K562 (cell line): ENCODE measurements around the gene S100A6. TPM values are rescaled to one million over a fixed set of nuclear protein-coding genes. Genes with fewer than 3 reads are reported as not detected.

Experiments
- ATAC-seq: fragments of 200-7000 bp; cut with Tn5 transposase; 3 replicates; pipeline ENCODE4 v1.9.1; 2020; ENCODE audit warnings: moderate library complexity
- Bru-seq: library from RNA; stranded (reverse); fragments of 400-500 nt; gene quantifications from one replicate; lab custom pipeline; 2021; lab: Mats Ljungman, UMichigan
- BruChase-seq, 2 experiments: library from RNA; stranded (reverse); fragments of 400-500 nt; gene quantifications; one replicate each; lab custom pipeline; 2021; lab: Mats Ljungman, UMichigan
- BruUV-seq: library from RNA; stranded (reverse); fragments of 400-500 nt; replicated peaks from 2 replicates; lab custom pipeline; 2021; lab: Mats Ljungman, UMichigan
- CTCF ChIA-PET: fragments of 300-600 bp; formaldehyde crosslinking; extraction: SDS; loops from one replicate; lab custom pipeline; 2021; ENCODE audit warnings: low intra/inter-chr PET ratio; lab: Yijun Ruan, JAX
- POLR2A ChIA-PET: fragments of 300-600, 350-650 bp; sonication (Branson Sonifier 250); formaldehyde crosslinking; extraction: SDS; loops from one replicate; lab custom pipeline; 2021; ENCODE audit warnings: antibody characterized with exemption, inconsistent platforms; lab: Yijun Ruan, JAX
- DNase-seq, 4 experiments: peaks; one replicate each; pipeline versions ENCODE4 v3.0.0 to v3.0.0-alpha.2; 2011 to 2018; ENCODE audit warnings: low spot score in 3 of 4, mixed read lengths in 3 of 4; ENCODE audit errors: extremely low read depth in 1 of 4
- FAIRE-seq: peaks from 2 replicates; lab custom pipeline; 2011; peaks lifted over from hg19 to GRCh38; lab: Jason Lieb, UNC
- H2AFZ ChIP-seq: 2 replicates; pipeline ENCODE4 v1.6.0; 2011; ENCODE audit warnings: low read depth, low read length, control low read depth, inconsistent platforms
- H3K27ac ChIP-seq: fragments of 200-600 bp; 3 replicates; pipeline ENCODE4 v1.8.0; 2011; ENCODE audit warnings: low read depth, mild to moderate bottlenecking, control low read depth, inconsistent platforms, low read length, moderate library complexity, mixed read lengths; ENCODE audit errors: extremely low read depth
- H3K27me3 ChIP-seq, 2 experiments: fragments of 300-600 bp in 1 of 2; 2 replicates in 1 of 2; 3 replicates in 1 of 2; pipeline versions ENCODE4 v1.6.0 to v1.8.0; 2011; ENCODE audit warnings: inconsistent platforms in 2 of 2, low read length in 2 of 2, mild to moderate bottlenecking in 1 of 2, mixed read lengths in 1 of 2, moderate library complexity in 1 of 2; ENCODE audit not compliant: control insufficient read depth in 2 of 2, insufficient read depth in 2 of 2
- H3K36me3 ChIP-seq: fragments of 300-600 bp; 3 replicates; pipeline ENCODE4 v1.8.0; 2011; ENCODE audit warnings: mild to moderate bottlenecking, low read length, inconsistent platforms; ENCODE audit not compliant: control insufficient read depth, insufficient read depth
- H3K4me1 ChIP-seq, 2 experiments: fragments of 200-600 bp in 1 of 2; replicated peaks in 1 of 2; 2 replicates in 1 of 2; 3 replicates in 1 of 2; pipeline versions ENCODE4 v1.5.1 to v1.8.0; 2011; ENCODE audit warnings: inconsistent platforms in 2 of 2, low read length in 2 of 2, mild to moderate bottlenecking in 1 of 2, mixed read lengths in 1 of 2, moderate library complexity in 1 of 2; ENCODE audit not compliant: control insufficient read depth in 2 of 2, insufficient read depth in 2 of 2
- H3K4me2 ChIP-seq: 2 replicates; pipeline ENCODE4 v1.6.1; 2011; ENCODE audit warnings: low read length, control low read depth, inconsistent platforms, mixed read lengths; ENCODE audit not compliant: insufficient read depth
- H3K4me3 ChIP-seq: fragments of 200-600 bp; sonication (generic), shearing (Covaris generic); 2 replicates; pipeline ENCODE4 v1.5.1; 2016; ENCODE audit warnings: control low read depth, inconsistent platforms
- H3K79me2 ChIP-seq: fragments of 200-600 bp; 3 replicates; pipeline ENCODE4 v1.8.0; 2011; ENCODE audit warnings: low read length, inconsistent platforms; ENCODE audit not compliant: control insufficient read depth, insufficient read depth
- H3K9ac ChIP-seq, 2 experiments: 2 replicates each; pipeline versions ENCODE4 v1.6.0 to v1.6.1; 2011; ENCODE audit warnings: low read depth in 2 of 2, low read length in 2 of 2, control low read depth in 1 of 2, inconsistent platforms in 1 of 2, mild to moderate bottlenecking in 1 of 2, mixed read lengths in 1 of 2; ENCODE audit not compliant: insufficient read depth in 1 of 2
- H3K9me1 ChIP-seq: one replicate; pipeline ENCODE4 v1.6.0; 2011; ENCODE audit warnings: inconsistent platforms, mild to moderate bottlenecking, low read length, moderate library complexity; ENCODE audit not compliant: control insufficient read depth, insufficient read depth
- H3K9me3 ChIP-seq: replicated peaks from 2 replicates; pipeline ENCODE4 v1.5.1; 2011; ENCODE audit warnings: low read depth, low read length, inconsistent platforms; ENCODE audit not compliant: control insufficient read depth, insufficient read depth
- H4K20me1 ChIP-seq: replicated peaks from 2 replicates; pipeline ENCODE4 v1.6.1; 2011; ENCODE audit warnings: low read length, inconsistent platforms, mixed read lengths; ENCODE audit not compliant: control insufficient read depth, insufficient read depth
- ERF ChIP-seq: fragments of 450-650 bp; formaldehyde crosslinking; IDR thresholded peaks from 2 replicates; pipeline ENCODE4 v1.4.0; 2020; ENCODE audit warnings: mild to moderate bottlenecking, mixed read lengths
- RBFOX2 ChIP-seq: fragments of 200-400 bp; formaldehyde crosslinking; IDR thresholded peaks from 2 replicates; pipeline ENCODE4 v1.6.1; 2017; ENCODE audit warnings: low read depth, mild to moderate bottlenecking, low read length, moderate library complexity
- ZNF224 ChIP-seq: sonication (generic); formaldehyde crosslinking; IDR thresholded peaks from 2 replicates; pipeline ENCODE4 v1.8.0; 2022; ENCODE audit warnings: mild to moderate bottlenecking, missing genetic modification reagents
- WGBS: fragments of 100-300 bp; shearing (Covaris generic); methylation state at CpG from one replicate; pipeline ENCODE4 v1.1.6; 2016; ENCODE audit warnings: low coverage, mixed read lengths; ENCODE audit not compliant: insufficient coverage; ENCODE audit errors: missing lambda C conversion rate; 5-methylcytosine and 5-hydroxymethylcytosine counted together
- in situ Hi-C: fragments of 300-500 bp; cut with MboI; formaldehyde crosslinking; loops from 4 replicates; pipeline ENCODE4 v1.15.0; 2018; ENCODE audit warnings: inconsistent platforms, mixed read lengths
- intact Hi-C: fragments of 100-400 bp; cut with micrococcal nuclease; formaldehyde crosslinking; loops from 2 replicates; pipeline ENCODE4 v1.14.2; 2022
- long read RNA-seq, 3 experiments: library from polyadenylated mRNA in 2 of 3; library from RNA in 1 of 3; unstranded in 2 of 3; stranded (forward) in 1 of 3; transcript quantifications; one replicate each; pipeline ENCODE4 v2.0.0, GENCODE V29; 2019 to 2022
- polyA minus RNA-seq, 3 experiments: library from RNA; depleted of rRNA, polyadenylated mRNA; stranded (reverse); fragments of >200 nt; gene quantifications; 2 replicates each; pipeline ENCODE4 v1.2.3, GENCODE V29; 2011
- polyA plus RNA-seq, 8 experiments: library from polyadenylated mRNA; depleted of rRNA in 4 of 8; stranded (reverse) in 5 of 8; unstranded in 3 of 8; fragments of >200 nt; fragmentation: Nextera tagmentation in 2 of 8; fragmentation: Illumina TruSeq in 1 of 8; extraction: Ambion mirVana in 2 of 8; extraction: Trizol in 1 of 8; gene quantifications; 2 replicates each; pipeline versions ENCODE4 v1.2.1 to v1.2.3, GENCODE V29; 2011 to 2014; ENCODE audit warnings: inconsistent platforms in 1 of 8, missing spikeins in 1 of 8
- total RNA-seq, 7 experiments: library from RNA; depleted of rRNA in 6 of 7; stranded (reverse); fragments of >200 nt in 6 of 7; fragmentation: Illumina TruSeq in 2 of 7; extraction: Trizol in 2 of 7; gene quantifications; 2 replicates each; pipeline versions ENCODE4 v1.2.1 to v1.2.3, GENCODE V29; 2011 to 2021; ENCODE audit warnings: low replicate concordance in 1 of 7

S100A6 gene
- 3.2 TPM in 1 of 2 replicates, not detected in the other for total RNA-seq (2011; cell fraction: chromatin; rRNA removed; ENCODE audit: low replicate concordance)
- 3.8 and 6.2 TPM in 2 replicates for total RNA-seq (2011; cell fraction: nucleolus; rRNA removed)
- 1.9 and 3.0 TPM in 2 replicates for total RNA-seq (2011; cell fraction: nucleoplasm; rRNA removed)
- total RNA-seq (2014; rRNA removed): 14.7 and 19.1 TPM in 2 replicates
- total RNA-seq (2014; rRNA removed; fragmentation: Illumina TruSeq; extraction: Trizol): 16.3 and 23.2 TPM in 2 replicates
- 32.5 and 36.4 TPM in 2 replicates for total RNA-seq (2015; rRNA removed; fragmentation: Illumina TruSeq; extraction: Trizol)
- total RNA-seq (2021): 23.2 and 26.3 TPM in 2 replicates
- polyA plus RNA-seq (2011; rRNA removed): 1.3 and 16.7 TPM in 2 replicates
- polyA plus RNA-seq (2011; cell fraction: cytosol; rRNA removed): 2.0 and 24.3 TPM in 2 replicates
- 0.73 and 6.6 TPM in 2 replicates for polyA plus RNA-seq (2011; cell fraction: nucleus; rRNA removed)
- 37.2 and 68.1 TPM in 2 replicates for polyA plus RNA-seq (2012)
- 9.8 and 12.9 TPM in 2 replicates for polyA plus RNA-seq (2014; fragmentation: Illumina TruSeq; extraction: Trizol)
- polyA plus RNA-seq (2014; fragmentation: Nextera tagmentation; extraction: Ambion mirVana): 10 to 100 TPM; 59.5 to 66.5 TPM
- polyA plus RNA-seq (2014; rRNA removed): 26.5 and 30.1 TPM in 2 replicates
- 4.1 TPM in 1 of 2 replicates, not detected in the other for polyA minus RNA-seq (2011; rRNA and poly(A)+ RNA removed)
- polyA minus RNA-seq (2011; cell fraction: cytosol; rRNA and poly(A)+ RNA removed): 15.9 and 30.5 TPM in 2 replicates
- polyA minus RNA-seq (2011; cell fraction: nucleus; rRNA and poly(A)+ RNA removed): 4.4 and 6.5 TPM in 2 replicates
- Bru-seq, nascent RNA: percentile 54 among the genes with signal in this experiment
- BruChase-seq, experiment 1, labeled RNA remaining after a 2-hour chase: percentile 57 among the genes with signal in this experiment
- BruChase-seq, experiment 2, labeled RNA remaining after a 6-hour chase: percentile 65 among the genes with signal in this experiment
- long read RNA-seq, experiment 1, transcript S100A6-201 (3 exons, 665 nt): major isoform, 7 of 7 reads
- long read RNA-seq, experiment 1, partial matches to known transcripts: 0 of 7 reads
- long read RNA-seq, experiment 1, other reads (novel, unspliced or antisense): 0 of 7 reads
- long read RNA-seq, experiment 2, transcript S100A6-201 (3 exons, 665 nt): major isoform, 65 of 78 reads
- long read RNA-seq, experiment 2, partial matches to known transcripts: 11 of 78 reads
- long read RNA-seq, experiment 2, other reads (novel, unspliced or antisense): 1 of 78 reads
- long read RNA-seq, experiment 3, transcript S100A6-201 (3 exons, 665 nt): major isoform, 17 of 18 reads
- long read RNA-seq, experiment 3, partial matches to known transcripts: 1 of 18 reads
- long read RNA-seq, experiment 3, other reads (novel, unspliced or antisense): 0 of 18 reads

GRCh38 chr1:153535242-153536011 is at the start of gene S100A6:
TSS of gene S100A6 (minus strand) at chr1:153535991. CDS start at chr1:153535339, 652 bp downstream.
- peak within 1 kb of the TSS; percentile 85 for H2AFZ ChIP-seq
- H3K9me3 ChIP-seq: no peaks in the 10 kb centered on the region
- POLR2A ChIA-PET: interaction anchor here (0.6 to 1.2 kb wide), 4 partner anchors 10 to 255 kb away, joined by 3 to 5 read pairs (median 4); partner anchors contain the start of gene S100A4
- 0 out of 2 replicates have a peak, but pooled peaks have one; percentile 41 for TF ChIP-seq ERF (CRISPR knock-in tag)
- no peak for TF ChIP-seq ZNF224
- peak; percentile 30; the same call in 1 of the 2 replicates for TF ChIP-seq RBFOX2
- WGBS: 81% methylated on average over 9 of the region's 18 CpGs
- peak within 1 kb of the TSS; percentile 46; the same call in 2 of the 3 replicates for H3K27ac ChIP-seq
- no peaks in the 10 kb centered on the region for H4K20me1 ChIP-seq
- H3K79me2 ChIP-seq: no peaks in the 10 kb centered on the region; the same call in 2 of the 3 replicates
- no peaks in the 10 kb centered on the region for H3K27me3 ChIP-seq
- no peaks in the 10 kb centered on the region for H3K36me3 ChIP-seq
- intact Hi-C loops (no loop called here), in situ Hi-C loops (no loop called here)
- BruUV-seq: TSS peak; percentile 45
- H3K4me2 ChIP-seq: peak within 1 kb of the TSS; percentile 65
- CTCF ChIA-PET: interaction anchor here (0.7 kb wide), 1 partner anchor 36 kb away, joined by 3 read pairs; no protein-coding TSS in a partner anchor
- DNase-seq (peak in 1 of 4 experiments; percentile 6), ATAC-seq (no peak), FAIRE-seq (no peak)
- H3K9ac ChIP-seq: peak within 1 kb of the TSS; percentile 33 to 82; a peak in 3 of 4 replicates
- no peaks in the 10 kb centered on the region for H3K9me1 ChIP-seq
- H3K4me3 ChIP-seq: peak within 1 kb of the TSS; percentile 5; the same call in 1 of the 2 replicates
- peaks cover 53 to 57% of the 10 kb centered on the region in 2 experiments for H3K4me1 ChIP-seq
